Esophagus muscularis mucosa (tissue), 3 donors: Measurements from ENCODE around the gene PGM2.

Source experiments
- POLR2A ChIP-seq: fragments of 450-650 bp; IDR thresholded peaks from one replicate; pipeline ENCODE4 v1.6.1; 2017; ENCODE audit warnings: antibody characterized with exemption, moderate library complexity, mild to moderate bottlenecking, low read depth
- TF ChIP-seq, protein P1 (sequence below), 3 experiments: fragments of 200-600 bp in 2 of 3; fragments of 450-650 bp in 1 of 3; sonication (generic) in 2 of 3; IDR thresholded peaks; one replicate each; pipeline ENCODE4 v1.5.1; 2017 to 2019; ENCODE audit warnings: antibody characterized with exemption in 3 of 3, mild to moderate bottlenecking in 2 of 3, moderate library complexity in 1 of 3

DNA sequence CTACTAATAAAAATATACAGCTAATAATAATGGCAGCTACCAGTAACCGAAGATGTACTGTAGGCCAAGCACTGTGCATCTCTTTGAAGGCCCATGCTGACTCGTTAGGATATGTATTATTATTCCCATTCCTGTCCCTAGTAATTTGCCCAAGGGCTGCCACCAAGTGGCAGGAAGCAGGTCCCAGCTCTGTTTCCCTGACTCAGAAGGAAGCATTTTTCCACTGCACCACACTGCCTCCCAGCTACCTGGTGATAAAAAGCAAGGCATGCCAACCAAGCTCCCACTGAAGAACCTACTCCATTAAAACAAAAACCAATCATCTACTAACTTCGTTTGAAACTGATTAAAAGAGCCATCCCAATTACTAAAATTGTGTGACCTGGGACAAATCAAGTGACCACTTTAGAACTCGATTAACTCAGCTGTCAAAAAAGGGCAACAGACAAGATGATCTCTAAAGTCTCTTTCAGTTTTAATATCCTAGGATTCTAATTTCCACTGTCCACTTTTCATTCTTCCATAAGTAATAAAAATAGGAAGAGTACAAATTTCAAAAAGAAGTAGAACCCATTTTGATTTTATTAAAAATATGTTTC, 24.3 kb upstream of the PGM2 start:
- TF ChIP-seq POLR2A: no peak
- TF ChIP-seq, protein P1, sequence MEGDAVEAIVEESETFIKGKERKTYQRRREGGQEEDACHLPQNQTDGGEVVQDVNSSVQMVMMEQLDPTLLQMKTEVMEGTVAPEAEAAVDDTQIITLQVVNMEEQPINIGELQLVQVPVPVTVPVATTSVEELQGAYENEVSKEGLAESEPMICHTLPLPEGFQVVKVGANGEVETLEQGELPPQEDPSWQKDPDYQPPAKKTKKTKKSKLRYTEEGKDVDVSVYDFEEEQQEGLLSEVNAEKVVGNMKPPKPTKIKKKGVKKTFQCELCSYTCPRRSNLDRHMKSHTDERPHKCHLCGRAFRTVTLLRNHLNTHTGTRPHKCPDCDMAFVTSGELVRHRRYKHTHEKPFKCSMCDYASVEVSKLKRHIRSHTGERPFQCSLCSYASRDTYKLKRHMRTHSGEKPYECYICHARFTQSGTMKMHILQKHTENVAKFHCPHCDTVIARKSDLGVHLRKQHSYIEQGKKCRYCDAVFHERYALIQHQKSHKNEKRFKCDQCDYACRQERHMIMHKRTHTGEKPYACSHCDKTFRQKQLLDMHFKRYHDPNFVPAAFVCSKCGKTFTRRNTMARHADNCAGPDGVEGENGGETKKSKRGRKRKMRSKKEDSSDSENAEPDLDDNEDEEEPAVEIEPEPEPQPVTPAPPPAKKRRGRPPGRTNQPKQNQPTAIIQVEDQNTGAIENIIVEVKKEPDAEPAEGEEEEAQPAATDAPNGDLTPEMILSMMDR (IDR thresholded peaks at IDR 0.05): peak; percentile 57 to 77 (median 59)
